Measurements from ENCODE around the gene ZNF429.

Gene ZNF429

GRCh38 chr19:21581646-21582240 is 76.3 kb downstream of the ZNF429 start:
- TF ChIP-seq CTCF (IDR thresholded peaks at IDR 0.05; ENCODE audit: control insufficient read depth, extremely low read depth, insufficient read depth), result no peak
- DNase-seq (ENCODE audit: low read depth), result no peak

GRCh38 chr19:21584537-21584936 is 79.1 kb downstream of the ZNF429 start:
- no peak for TF ChIP-seq CTCF (IDR thresholded peaks at IDR 0.05; ENCODE audit: control insufficient read depth, extremely low read depth, insufficient read depth)
- no peak overlapping the region for H3K4me3 ChIP-seq (ENCODE audit: low read depth, low read length)
- DNase-seq (ENCODE audit: low read depth), result no peak

More at GRCh38 chr19:21581646-21582240, 76.3 kb downstream of the ZNF429 start:
- no peak overlapping the region for H3K4me3 ChIP-seq (ENCODE audit: low read depth, low read length)

GRCh38 chr19:21585281-21585890 is 80.0 kb downstream of the ZNF429 start:
- H3K4me3 ChIP-seq (ENCODE audit: low read depth, low read length), result no peak overlapping the region
- no peak for DNase-seq (ENCODE audit: low read depth)
- TF ChIP-seq CTCF (IDR thresholded peaks at IDR 0.05; ENCODE audit: control insufficient read depth, extremely low read depth, insufficient read depth), result no peak

GRCh38 chr19:21586311-21587116 is 81.1 kb downstream of the ZNF429 start:
- TF ChIP-seq CTCF (IDR thresholded peaks at IDR 0.05; ENCODE audit: control insufficient read depth, extremely low read depth, insufficient read depth), result no peak
- no peak overlapping the region for H3K4me3 ChIP-seq (ENCODE audit: low read depth, low read length)
- DNase-seq (ENCODE audit: low read depth), result no peak

GRCh38 chr19:21587117-21587461 is 81.7 kb downstream of the ZNF429 start:
- TF ChIP-seq CTCF (IDR thresholded peaks at IDR 0.05; ENCODE audit: control insufficient read depth, extremely low read depth, insufficient read depth), result no peak
- H3K4me3 ChIP-seq (ENCODE audit: low read depth, low read length), result no peak overlapping the region
- no peak for DNase-seq (ENCODE audit: low read depth)

GRCh38 chr19:21587549-21587948 is 82.1 kb downstream of the ZNF429 start:
- no peak overlapping the region for H3K4me3 ChIP-seq (ENCODE audit: low read depth, low read length)
- TF ChIP-seq CTCF (IDR thresholded peaks at IDR 0.05; ENCODE audit: control insufficient read depth, extremely low read depth, insufficient read depth), result no peak
- DNase-seq (ENCODE audit: low read depth), result no peak

Data from LNCaP clone FGC (cell line).